Activated T-cell treated with anti-CD3 and anti-CD28 coated beads, Interleukin-2, amount 50 U/mL, for 4 hours (primary cell): ENCODE data around the gene DGKD. TPM values are rescaled to one million over a fixed set of nuclear protein-coding genes. Genes with fewer than 3 reads are reported as not detected.

Source experiments
- ATAC-seq, 2 donors: fragments of 200-7000 bp; cut with Tn5 transposase; one replicate each; pipeline ENCODE4 v1.10.0; 2021
- DNase-seq: peaks from one replicate; pipeline ENCODE4 v3.0.0-alpha.2; 2020
- H3K27me3 Mint-ChIP-seq: one replicate; pipeline ENCODE4 v1.8.0; 2021; ENCODE audit warnings: low read depth, mixed read lengths
- H3K36me3 Mint-ChIP-seq: one replicate; pipeline ENCODE4 v1.8.0; 2022; ENCODE audit warnings: mixed read lengths; ENCODE audit not compliant: insufficient read depth
- H3K4me1 Mint-ChIP-seq: one replicate; pipeline ENCODE4 v1.8.0; 2021; ENCODE audit warnings: low read depth, mixed read lengths
- H3K4me3 Mint-ChIP-seq: one replicate; pipeline ENCODE4 v1.8.0; 2021; ENCODE audit warnings: mild to moderate bottlenecking, moderate library complexity, mixed read lengths
- H3K9me3 Mint-ChIP-seq: one replicate; pipeline ENCODE4 v1.8.0; 2021; ENCODE audit warnings: mixed read lengths
- total RNA-seq, 3 donors: library from RNA; stranded (reverse); gene quantifications; one replicate each; pipeline ENCODE4 v1.2.1, GENCODE V29; 2021

Gene DGKD
- total RNA-seq, 3 donors from 2014 or later: 38.8 to 44.9 (median 39.3) TPM

DNA sequence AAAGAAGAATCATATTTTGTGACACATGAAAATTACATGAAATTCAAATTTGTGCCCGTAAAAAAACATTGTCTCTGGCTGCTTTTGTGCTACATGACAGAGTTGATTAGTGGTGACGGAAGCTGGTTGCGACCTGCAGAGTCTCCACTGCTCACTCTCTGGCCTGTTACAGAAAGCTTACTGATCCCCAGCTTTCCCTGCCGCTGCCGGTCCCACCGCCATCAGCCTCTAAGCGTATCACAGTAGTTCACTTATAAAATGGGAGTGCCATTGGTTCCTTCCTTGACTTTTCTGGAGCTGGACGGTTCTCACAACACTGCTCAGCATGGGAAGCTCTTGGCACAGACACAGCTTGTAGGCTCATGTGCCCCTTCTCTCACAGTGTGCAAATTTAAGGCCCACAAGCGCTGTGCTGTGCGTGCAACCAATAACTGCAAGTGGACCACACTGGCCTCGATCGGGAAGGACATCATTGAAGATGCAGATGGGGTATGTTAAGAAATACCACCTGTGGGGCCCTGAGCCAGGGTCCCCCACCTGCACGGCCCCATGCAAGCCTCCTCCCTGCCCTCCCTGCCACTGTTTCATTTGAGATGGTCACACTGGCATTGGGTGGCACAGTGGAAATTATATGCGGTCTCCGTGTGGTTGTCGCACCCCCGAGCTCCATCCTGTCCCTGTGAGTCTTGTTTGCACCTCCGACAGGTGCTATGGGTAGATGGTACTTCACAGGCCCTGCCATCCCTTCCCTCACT, 81.3 kb downstream of the DGKD start:
- Mint-ChIP-seq H3K27me3 (no peaks in the 10 kb centered on the region), H3K36me3 (peaks cover 28% of the 10 kb centered on the region), H3K9me3 (no peaks in the 10 kb centered on the region), H3K4me1 (peaks cover 17% of the 10 kb centered on the region), H3K4me3 (no peak overlapping the region)
- DNase-seq (no peak), ATAC-seq (no peak)

DNA sequence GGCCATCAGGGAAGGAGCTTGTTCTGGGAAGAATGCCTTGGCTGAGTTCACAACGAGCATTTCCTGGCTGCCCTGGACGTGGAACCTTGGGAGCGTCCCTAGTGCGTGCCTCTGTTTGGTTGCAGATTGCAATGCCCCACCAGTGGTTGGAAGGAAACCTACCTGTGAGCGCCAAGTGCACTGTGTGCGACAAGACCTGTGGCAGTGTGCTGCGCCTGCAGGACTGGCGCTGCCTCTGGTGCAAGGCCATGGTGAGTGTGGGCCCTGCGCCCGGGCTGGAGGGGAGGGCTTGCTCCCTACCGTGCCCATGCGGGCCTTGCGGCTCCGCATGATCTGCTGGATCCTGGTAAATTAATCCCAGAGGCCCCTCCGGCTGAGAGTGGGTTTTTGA, 81.9 kb downstream of the DGKD start:
- no peak overlapping the region for H3K4me3 Mint-ChIP-seq
- peaks cover 16% of the 10 kb centered on the region for H3K4me1 Mint-ChIP-seq

DNA sequence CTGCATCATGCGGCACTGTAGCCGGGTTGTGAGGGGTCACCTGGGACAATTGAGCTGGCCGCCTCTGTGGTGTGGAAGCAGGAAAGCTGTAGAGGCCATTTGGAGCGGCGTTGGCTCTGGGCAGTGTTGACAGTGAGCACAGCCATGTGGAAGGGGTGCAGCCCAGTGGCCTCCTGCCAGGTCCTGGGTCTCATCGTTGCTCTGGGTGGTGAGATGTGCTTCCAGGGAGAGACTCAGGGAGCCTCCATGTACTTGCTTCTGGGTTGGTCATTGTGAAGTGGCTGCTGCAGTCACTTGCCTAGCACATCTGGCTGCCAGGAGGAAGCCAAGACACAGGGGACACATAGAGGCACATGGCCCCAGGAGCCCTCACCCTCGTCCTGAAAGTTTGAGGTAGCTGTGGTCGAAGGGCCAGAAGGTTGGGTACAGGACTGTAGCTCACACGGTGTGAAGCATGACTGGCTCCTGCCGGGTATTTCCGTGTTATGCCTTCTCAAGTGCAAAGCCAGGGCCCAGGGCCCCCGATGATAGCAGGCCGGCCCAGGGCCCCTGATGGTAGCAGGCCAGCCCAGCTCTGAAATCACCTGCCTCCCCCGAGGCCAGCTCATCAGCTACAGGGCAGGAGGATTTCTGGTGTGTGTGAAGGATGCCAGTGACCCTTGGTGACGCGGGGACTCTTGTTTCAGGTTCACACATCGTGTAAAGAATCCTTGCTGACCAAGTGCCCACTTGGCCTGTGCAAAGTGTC, 82.6 kb downstream of the DGKD start:
- ATAC-seq: no peak

More for the DNA sequence above, 81.9 kb downstream of the DGKD start:
- no peaks in the 10 kb centered on the region for H3K9me3 Mint-ChIP-seq
- H3K36me3 Mint-ChIP-seq: peaks cover 28% of the 10 kb centered on the region
- ATAC-seq (no peak), DNase-seq (no peak)
- no peaks in the 10 kb centered on the region for H3K27me3 Mint-ChIP-seq

GRCh38 chr2:233437439-233437955, 83.2 kb downstream of the DGKD start:
- H3K9me3 Mint-ChIP-seq: no peaks in the 10 kb centered on the region
- H3K36me3 Mint-ChIP-seq: peaks cover 26% of the 10 kb centered on the region
- peaks cover 16% of the 10 kb centered on the region for H3K4me1 Mint-ChIP-seq
- DNase-seq (no peak), ATAC-seq (no peak)
- H3K27me3 Mint-ChIP-seq: no peaks in the 10 kb centered on the region
- H3K4me3 Mint-ChIP-seq: no peak overlapping the region

More for the DNA sequence above, 82.6 kb downstream of the DGKD start:
- H3K36me3 Mint-ChIP-seq: peaks cover 26% of the 10 kb centered on the region
- H3K4me1 Mint-ChIP-seq: peaks cover 14% of the 10 kb centered on the region
- no peaks in the 10 kb centered on the region for H3K27me3 Mint-ChIP-seq
- H3K4me3 Mint-ChIP-seq: no peak overlapping the region
- no peaks in the 10 kb centered on the region for H3K9me3 Mint-ChIP-seq
- no peak for DNase-seq

DNA sequence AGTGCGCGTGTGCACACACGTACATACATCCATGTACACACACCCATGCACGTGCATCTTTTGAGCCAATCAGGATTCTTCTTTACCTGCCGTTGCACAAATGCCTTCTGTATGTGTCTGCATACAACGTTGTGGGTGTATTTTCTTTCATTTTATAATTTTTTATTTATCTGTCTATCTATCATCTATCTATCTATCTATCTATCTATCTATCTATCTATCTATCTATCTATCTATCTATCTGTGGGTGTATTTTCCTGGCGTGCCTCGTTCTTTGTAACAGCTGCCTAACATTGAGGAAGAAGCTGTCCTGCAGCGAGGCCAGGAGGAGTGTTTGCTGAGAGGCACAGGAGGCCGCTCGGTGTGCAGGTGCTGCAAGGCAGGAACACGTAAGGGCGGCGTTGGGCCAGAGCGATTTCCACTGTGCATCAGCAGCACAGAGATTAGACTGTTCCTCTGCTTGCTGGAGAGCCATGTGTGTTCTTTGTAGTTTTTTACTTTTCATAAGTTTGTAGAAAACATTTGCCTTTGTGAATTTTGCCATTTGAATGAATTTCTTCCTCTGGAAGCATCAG, 84.4 kb downstream of the DGKD start:
- ATAC-seq (no peak), DNase-seq (no peak)
- no peaks in the 10 kb centered on the region for H3K27me3 Mint-ChIP-seq
- H3K36me3 Mint-ChIP-seq: peaks cover 30% of the 10 kb centered on the region
- H3K4me3 Mint-ChIP-seq: no peak overlapping the region
- H3K9me3 Mint-ChIP-seq: no peaks in the 10 kb centered on the region
- peaks cover 21% of the 10 kb centered on the region for H3K4me1 Mint-ChIP-seq

DNA sequence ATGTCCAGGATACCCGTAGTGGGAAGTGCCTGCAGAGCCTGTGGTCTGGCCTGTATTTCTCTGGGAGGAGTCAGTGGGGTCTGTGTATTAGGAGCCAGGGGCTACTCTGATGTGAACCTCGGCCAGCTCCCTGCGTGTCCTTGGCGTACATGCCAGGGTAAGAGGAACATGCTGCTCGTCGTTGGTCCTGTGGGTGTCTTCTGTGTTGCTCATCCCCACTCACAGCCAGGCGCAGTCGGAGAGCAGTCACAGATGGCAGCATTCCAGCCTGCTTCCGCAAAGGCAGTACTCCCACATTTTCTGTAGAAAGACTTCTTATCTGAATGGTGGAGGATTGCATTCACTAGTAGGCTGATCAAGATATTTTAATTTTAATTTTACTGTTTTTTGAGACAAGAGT, 84.9 kb downstream of the DGKD start:
- H3K36me3 Mint-ChIP-seq: peaks cover 30% of the 10 kb centered on the region
- ATAC-seq (no peak), DNase-seq (no peak)
- H3K27me3 Mint-ChIP-seq: no peaks in the 10 kb centered on the region
- H3K4me1 Mint-ChIP-seq: peaks cover 19% of the 10 kb centered on the region
- H3K4me3 Mint-ChIP-seq: no peak overlapping the region
- H3K9me3 Mint-ChIP-seq: no peaks in the 10 kb centered on the region

- Mint-ChIP-seq H3K9me3 (no peaks in the 10 kb centered on the region), H3K4me1 (peaks cover 16% of the 10 kb centered on the region), H3K27me3 (no peaks in the 10 kb centered on the region), H3K36me3 (peaks cover 29% of the 10 kb centered on the region), H3K4me3 (no peak overlapping the region)
- no peak for ATAC-seq
- DNase-seq: no peak
Measured at GRCh38 chr2:233440314-233440713, 86.0 kb downstream of the DGKD start.

DNA sequence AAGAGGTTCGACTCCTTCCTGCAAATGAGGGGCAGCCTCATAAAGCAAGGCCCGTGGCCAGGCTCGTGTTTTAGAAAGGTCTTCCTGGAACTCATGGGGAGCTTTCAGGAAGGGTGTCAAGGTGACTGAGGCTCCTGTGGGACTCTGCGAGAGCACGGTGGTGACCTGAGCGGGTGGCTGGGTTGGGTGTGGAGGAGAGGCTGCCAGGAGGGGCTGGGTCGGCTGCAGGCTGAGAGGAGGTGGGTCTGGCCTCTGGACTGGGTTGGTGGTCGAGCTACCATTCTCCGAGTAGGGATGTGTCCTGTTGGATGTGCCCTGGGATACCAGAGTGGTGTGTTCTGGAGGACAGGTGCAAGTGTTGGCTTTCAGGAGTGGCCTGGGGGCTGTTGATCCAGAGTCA, 86.4 kb downstream of the DGKD start:
- H3K4me3 Mint-ChIP-seq: no peak overlapping the region
- ATAC-seq: no peak
- H3K4me1 Mint-ChIP-seq: peaks cover 16% of the 10 kb centered on the region
- no peaks in the 10 kb centered on the region for H3K27me3 Mint-ChIP-seq
- peaks cover 33% of the 10 kb centered on the region for H3K36me3 Mint-ChIP-seq
- H3K9me3 Mint-ChIP-seq: no peaks in the 10 kb centered on the region
- DNase-seq: no peak

GRCh38 chr2:233441161-233442027, 87.1 kb downstream of the DGKD start:
- ATAC-seq: no peak
- peaks cover 16% of the 10 kb centered on the region for H3K4me1 Mint-ChIP-seq
- no peak for DNase-seq
- no peaks in the 10 kb centered on the region for H3K27me3 Mint-ChIP-seq
- no peak overlapping the region for H3K4me3 Mint-ChIP-seq
- peaks cover 34% of the 10 kb centered on the region for H3K36me3 Mint-ChIP-seq
- no peaks in the 10 kb centered on the region for H3K9me3 Mint-ChIP-seq

DNA sequence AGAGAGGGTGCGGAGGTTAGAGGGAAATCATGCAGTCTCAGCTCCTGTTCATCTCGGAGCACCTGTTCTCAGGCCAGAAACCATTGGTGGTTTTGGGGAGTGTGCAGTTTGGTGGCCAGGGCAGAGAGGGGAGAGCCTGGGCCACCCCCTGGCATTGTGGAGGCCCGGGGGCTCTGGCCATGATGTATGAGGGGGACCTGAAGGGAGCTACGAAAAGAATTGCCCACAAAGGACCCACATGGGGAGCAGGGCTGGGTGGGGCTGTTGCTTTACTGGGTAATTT, 87.7 kb downstream of the DGKD start:
- Mint-ChIP-seq H3K4me1 (peaks cover 16% of the 10 kb centered on the region), H3K9me3 (no peaks in the 10 kb centered on the region), H3K27me3 (no peaks in the 10 kb centered on the region), H3K4me3 (no peak overlapping the region), H3K36me3 (peaks cover 30% of the 10 kb centered on the region)
- DNase-seq (no peak), ATAC-seq (no peak)

DNA sequence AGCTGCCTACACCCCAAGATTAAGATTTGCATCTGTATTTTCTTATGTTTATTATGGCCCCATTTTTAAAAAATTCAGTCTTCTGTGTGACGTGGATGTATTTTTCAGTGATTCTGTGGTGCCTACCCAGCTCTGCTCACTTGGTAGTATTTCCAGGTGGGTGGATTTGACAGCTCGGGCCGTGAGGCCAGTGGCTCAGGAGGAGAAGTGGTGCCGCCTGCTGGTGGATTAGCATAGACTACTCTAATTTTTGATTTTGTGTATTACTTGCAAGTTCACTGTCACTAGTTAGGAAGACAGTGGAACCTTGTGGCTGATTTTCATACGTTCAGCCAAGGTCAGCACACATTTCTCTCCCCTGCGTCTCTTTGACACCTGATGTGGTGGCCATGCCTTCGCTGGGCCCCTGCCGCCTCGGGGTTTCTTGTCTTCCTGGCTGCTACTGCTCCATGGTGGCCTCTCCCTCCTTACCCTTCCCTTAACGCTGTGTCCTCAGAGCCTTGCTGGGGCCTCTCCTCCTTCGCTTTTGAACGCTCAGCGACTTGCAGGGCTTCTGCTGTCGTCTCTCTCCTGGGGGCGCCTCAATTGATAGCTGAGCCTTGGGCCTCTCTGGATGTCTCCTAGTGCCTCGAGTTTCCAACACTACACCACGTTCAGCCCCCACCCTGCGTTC, 89.4 kb downstream of the DGKD start:
- Mint-ChIP-seq H3K27me3 (no peaks in the 10 kb centered on the region), H3K9me3 (no peaks in the 10 kb centered on the region), H3K4me3 (no peak overlapping the region), H3K4me1 (peaks cover 16% of the 10 kb centered on the region), H3K36me3 (peaks cover 33% of the 10 kb centered on the region)
- peak; percentile 82 to 89 for ATAC-seq
- DNase-seq: peak; percentile 82

- peaks cover 27% of the 10 kb centered on the region for H3K36me3 Mint-ChIP-seq
- no peak for DNase-seq
Measured at GRCh38 chr2:233444501-233444900, 90.2 kb downstream of the DGKD start.

GRCh38 chr2:233445152-233445830, 91.0 kb downstream of the DGKD start:
- H3K27me3 Mint-ChIP-seq: no peaks in the 10 kb centered on the region
- H3K4me1 Mint-ChIP-seq: peaks cover 16% of the 10 kb centered on the region
- ATAC-seq: no peak
- no peak overlapping the region for H3K4me3 Mint-ChIP-seq
- H3K36me3 Mint-ChIP-seq: peaks cover 25% of the 10 kb centered on the region
- H3K9me3 Mint-ChIP-seq: no peaks in the 10 kb centered on the region
- DNase-seq: no peak

More at GRCh38 chr2:233444501-233444900, 90.2 kb downstream of the DGKD start:
- H3K27me3 Mint-ChIP-seq: no peaks in the 10 kb centered on the region
- no peaks in the 10 kb centered on the region for H3K9me3 Mint-ChIP-seq
- peaks cover 16% of the 10 kb centered on the region for H3K4me1 Mint-ChIP-seq
- ATAC-seq: no peak
- no peak overlapping the region for H3K4me3 Mint-ChIP-seq
